Mammary epithelial cell (primary cell): ENCODE data around the gene CCBE1.

Experiments used
- EZH2 ChIP-seq: IDR thresholded peaks from 2 replicates; pipeline ENCODE4 v1.6.1; 2012; ENCODE audit warnings: low read length, inconsistent platforms, borderline replicate concordance
- TF ChIP-seq, protein P1 (sequence below), 2 donors: IDR thresholded peaks in 1 of 2; conservative IDR thresholded peaks in 1 of 2; 2 replicates each; pipeline ENCODE4 v1.5.1; 2011 to 2012; ENCODE audit warnings: inconsistent platforms in 2 of 2, low read length in 2 of 2, mild to moderate bottlenecking in 2 of 2, control low read depth in 1 of 2, low read depth in 1 of 2; ENCODE audit not compliant: insufficient read depth in 1 of 2; ENCODE audit errors: extremely low read depth in 1 of 2

DNA sequence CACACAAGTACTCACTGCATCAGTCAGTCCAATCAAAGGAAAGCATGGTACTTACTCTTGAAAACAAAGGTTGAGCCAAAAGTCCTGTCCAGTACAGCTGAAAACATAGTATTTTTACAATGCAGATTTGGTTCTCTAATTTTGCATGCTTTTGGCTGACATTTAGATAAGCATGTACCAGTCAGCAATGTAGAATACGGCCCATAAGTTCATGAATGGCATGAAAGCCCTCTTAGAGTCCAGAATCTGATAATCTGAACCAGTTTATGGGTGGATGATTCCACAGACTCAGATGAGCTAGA is 90.2 kb downstream of the CCBE1 start:
- TF ChIP-seq, protein P1, sequence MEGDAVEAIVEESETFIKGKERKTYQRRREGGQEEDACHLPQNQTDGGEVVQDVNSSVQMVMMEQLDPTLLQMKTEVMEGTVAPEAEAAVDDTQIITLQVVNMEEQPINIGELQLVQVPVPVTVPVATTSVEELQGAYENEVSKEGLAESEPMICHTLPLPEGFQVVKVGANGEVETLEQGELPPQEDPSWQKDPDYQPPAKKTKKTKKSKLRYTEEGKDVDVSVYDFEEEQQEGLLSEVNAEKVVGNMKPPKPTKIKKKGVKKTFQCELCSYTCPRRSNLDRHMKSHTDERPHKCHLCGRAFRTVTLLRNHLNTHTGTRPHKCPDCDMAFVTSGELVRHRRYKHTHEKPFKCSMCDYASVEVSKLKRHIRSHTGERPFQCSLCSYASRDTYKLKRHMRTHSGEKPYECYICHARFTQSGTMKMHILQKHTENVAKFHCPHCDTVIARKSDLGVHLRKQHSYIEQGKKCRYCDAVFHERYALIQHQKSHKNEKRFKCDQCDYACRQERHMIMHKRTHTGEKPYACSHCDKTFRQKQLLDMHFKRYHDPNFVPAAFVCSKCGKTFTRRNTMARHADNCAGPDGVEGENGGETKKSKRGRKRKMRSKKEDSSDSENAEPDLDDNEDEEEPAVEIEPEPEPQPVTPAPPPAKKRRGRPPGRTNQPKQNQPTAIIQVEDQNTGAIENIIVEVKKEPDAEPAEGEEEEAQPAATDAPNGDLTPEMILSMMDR (conservative IDR thresholded peaks at IDR 0.05 in 1 of 2, IDR thresholded peaks at IDR 0.05 in 1 of 2; ENCODE audit: extremely low read depth in 1 of 2, insufficient read depth in 1 of 2, low read depth in 1 of 2, low read length in 2 of 2): no peak
- TF ChIP-seq EZH2: no peak
